K562 (cell line): ENCODE measurements around the gene DDX41. TPM values are rescaled to one million over a fixed set of nuclear protein-coding genes. Genes with fewer than 3 reads are reported as not detected.

ENCODE experiments used
- BCOR ChIP-seq: fragments of 450-650 bp; IDR thresholded peaks from 2 replicates; pipeline ENCODE4 v1.6.1; 2016
- CC2D1A ChIP-seq: fragments of 450-650 bp; IDR thresholded peaks from 2 replicates; pipeline ENCODE4 v1.6.1; 2017; ENCODE audit warnings: mild to moderate bottlenecking
- ELK3 ChIP-seq: fragments of 450-650 bp; formaldehyde crosslinking; IDR thresholded peaks from 2 replicates; pipeline ENCODE4 v1.4.0; 2020; ENCODE audit warnings: mild to moderate bottlenecking
- KDM5B ChIP-seq: fragments of 200-600 bp; sonication (generic); IDR thresholded peaks from 2 replicates; pipeline ENCODE4 v1.6.1; 2012; ENCODE audit warnings: low read depth, mild to moderate bottlenecking, moderate library complexity, low read length, control low read depth, inconsistent platforms; ENCODE audit not compliant: insufficient replicate concordance
- L3MBTL2 ChIP-seq: fragments of 450-650 bp; IDR thresholded peaks from 2 replicates; pipeline ENCODE4 v1.6.1; 2016; ENCODE audit warnings: mild to moderate bottlenecking, moderate library complexity
- MEIS2 ChIP-seq: fragments of 450-650 bp; IDR thresholded peaks from 2 replicates; pipeline ENCODE4 v1.6.1; 2014; ENCODE audit warnings: mild to moderate bottlenecking; ENCODE audit not compliant: partially characterized antibody
- MITF ChIP-seq: IDR thresholded peaks from 2 replicates; pipeline ENCODE4 v1.6.1; 2014; ENCODE audit warnings: antibody characterized with exemption
- NEUROD1 ChIP-seq: fragments of 150-350 bp; IDR thresholded peaks from 2 replicates; pipeline ENCODE4 v1.6.1; 2014; ENCODE audit warnings: borderline replicate concordance, low read length, low read depth; ENCODE audit not compliant: partially characterized antibody
- PHTF2 ChIP-seq: fragments of 250-450 bp; sonication (Bioruptor Pico); IDR thresholded peaks from 2 replicates; pipeline ENCODE4 v1.5.0; 2021; ENCODE audit warnings: mild to moderate bottlenecking
- POLR3G ChIP-seq: IDR thresholded peaks from 2 replicates; pipeline ENCODE4 v1.6.1; 2011; ENCODE audit not compliant: insufficient read length, insufficient replicate concordance; ENCODE audit errors: extremely low read depth
- PRDM10 ChIP-seq: fragments of 450-650 bp; IDR thresholded peaks from 2 replicates; pipeline ENCODE4 v1.6.1; 2018; ENCODE audit not compliant: partially characterized antibody
- PRMT5 ChIP-seq: sonication (generic); formaldehyde crosslinking; IDR thresholded peaks from 2 replicates; pipeline ENCODE4 v1.5.0; 2020; ENCODE audit warnings: missing genetic modification reagents
- RFX1 ChIP-seq: fragments of 450-650 bp; IDR thresholded peaks from 2 replicates; pipeline ENCODE4 v1.6.1; 2016; ENCODE audit warnings: mild to moderate bottlenecking, moderate library complexity
- RNF2 ChIP-seq: sonication (generic); IDR thresholded peaks from 2 replicates; pipeline ENCODE4 v1.6.1; 2016
- SMAD4 ChIP-seq: fragments of 250-450 bp; sonication (Bioruptor Pico); conservative IDR thresholded peaks from 2 replicates; pipeline ENCODE4 v1.8.0; 2021; ENCODE audit warnings: inconsistent platforms, mild to moderate bottlenecking, moderate library complexity
- STAT5B ChIP-seq: fragments of 250-450 bp; sonication (Bioruptor Pico); IDR thresholded peaks from 2 replicates; pipeline ENCODE4 v1.8.0; 2021; ENCODE audit warnings: mild to moderate bottlenecking, inconsistent platforms
- TAL1 ChIP-seq: fragments of 450-650 bp; IDR thresholded peaks from 2 replicates; pipeline ENCODE4 v1.6.1; 2016; ENCODE audit warnings: mild to moderate bottlenecking
- XRCC5 ChIP-seq: fragments of 200-400 bp; formaldehyde crosslinking; IDR thresholded peaks from 2 replicates; pipeline ENCODE4 v1.6.1; 2017; ENCODE audit warnings: low read depth, mild to moderate bottlenecking, low read length
- ZC3H4 ChIP-seq: sonication (generic); formaldehyde crosslinking; IDR thresholded peaks from 2 replicates; pipeline ENCODE4 v1.9.0; 2021; ENCODE audit warnings: missing genetic modification reagents, borderline replicate concordance
- ZFP36 ChIP-seq: fragments of 150-350 bp; IDR thresholded peaks from 2 replicates; pipeline ENCODE4 v1.6.1; 2018; ENCODE audit warnings: low read length, low read depth; ENCODE audit not compliant: partially characterized antibody
- ZKSCAN3 ChIP-seq: fragments of 250-450 bp; sonication (Bioruptor Pico); IDR thresholded peaks from 2 replicates; pipeline ENCODE4 v1.4.0; 2020
- ZNF274 ChIP-seq: IDR thresholded peaks from 2 replicates; pipeline ENCODE4 v1.6.1; 2011; ENCODE audit warnings: low read depth, mild to moderate bottlenecking, low read length, moderate library complexity, borderline replicate concordance
- ZNF277 ChIP-seq: fragments of 250-450 bp; sonication (Bioruptor Pico); IDR thresholded peaks from 2 replicates; pipeline ENCODE4 v1.8.0; 2022; ENCODE audit warnings: inconsistent platforms, mild to moderate bottlenecking, moderate library complexity, borderline replicate concordance
- ZNF699 ChIP-seq: fragments of 250-450 bp; sonication (Bioruptor Pico); IDR thresholded peaks from 2 replicates; pipeline ENCODE4 v1.8.0; 2021; ENCODE audit warnings: mild to moderate bottlenecking, moderate library complexity; ENCODE audit not compliant: insufficient replicate concordance
- polyA plus RNA-seq, 8 experiments: library from polyadenylated mRNA; depleted of rRNA in 4 of 8; stranded (reverse) in 5 of 8; unstranded in 3 of 8; fragments of >200 nt; fragmentation: Nextera tagmentation in 2 of 8; fragmentation: Illumina TruSeq in 1 of 8; extraction: Ambion mirVana in 2 of 8; extraction: Trizol in 1 of 8; gene quantifications; 2 replicates each; pipeline versions ENCODE4 v1.2.1 to v1.2.3, GENCODE V29; 2011 to 2014; ENCODE audit warnings: inconsistent platforms in 1 of 8, missing spikeins in 1 of 8
- total RNA-seq, 7 experiments: library from RNA; depleted of rRNA in 6 of 7; stranded (reverse); fragments of >200 nt in 6 of 7; fragmentation: Illumina TruSeq in 2 of 7; extraction: Trizol in 2 of 7; gene quantifications; 2 replicates each; pipeline versions ENCODE4 v1.2.1 to v1.2.3, GENCODE V29; 2011 to 2021; ENCODE audit warnings: low replicate concordance in 1 of 7

DDX41 gene
- total and polyA plus RNA-seq, 9 of the 15 experiments (the other 6 are each of a cell fraction or from before 2014, with no cell fraction given), result 38.2 to 284 (median 116) TPM

GRCh38 chr5:177557041-177557647 lies 40.4 kb upstream of the DDX41 start (continued):
- TF ChIP-seq ZNF277, result no peak
- no peak for TF ChIP-seq PHTF2 (CRISPR knock-in tag)
- TF ChIP-seq ZC3H4 (CRISPR knock-in tag), result no peak
- TF ChIP-seq MITF, result peak; percentile 60
- no peak for TF ChIP-seq ZKSCAN3 (CRISPR knock-in tag)
- TF ChIP-seq PRDM10, result no peak
- no peak for TF ChIP-seq STAT5B (CRISPR knock-in tag)
- TF ChIP-seq ZNF699 (CRISPR knock-in tag), result no peak
- peak; percentile 91 for TF ChIP-seq L3MBTL2
- peak; percentile 57; the same call in 1 of the 2 replicates for TF ChIP-seq RFX1
- TF ChIP-seq PRMT5 (CRISPR knock-in tag), result no peak
- no peak for TF ChIP-seq CC2D1A
- TF ChIP-seq XRCC5, result no peak
- TF ChIP-seq ZNF274, result no peak
- peak; percentile 89 for TF ChIP-seq MEIS2
- no peak for TF ChIP-seq ELK3 (CRISPR knock-in tag)
- no peak for TF ChIP-seq ZFP36
- peak; percentile 81 for TF ChIP-seq KDM5B
- no peak; the same call in 1 of the 2 replicates for TF ChIP-seq SMAD4
- TF ChIP-seq TAL1, result no peak; the same call in 1 of the 2 replicates
- no peak for TF ChIP-seq POLR3G
- no peak for TF ChIP-seq RNF2
- no peak for TF ChIP-seq NEUROD1
- no peak for TF ChIP-seq BCOR
